Measurements from ENCODE around the gene PKD1L1.

Gene PKD1L1

GRCh38 chr7:47811632-47812380 lies 136.5 kb downstream of the PKD1L1 start:
- no peak overlapping the region for H3K4me3 ChIP-seq (ENCODE audit: low read depth, low read length)
- TF ChIP-seq, protein P1, sequence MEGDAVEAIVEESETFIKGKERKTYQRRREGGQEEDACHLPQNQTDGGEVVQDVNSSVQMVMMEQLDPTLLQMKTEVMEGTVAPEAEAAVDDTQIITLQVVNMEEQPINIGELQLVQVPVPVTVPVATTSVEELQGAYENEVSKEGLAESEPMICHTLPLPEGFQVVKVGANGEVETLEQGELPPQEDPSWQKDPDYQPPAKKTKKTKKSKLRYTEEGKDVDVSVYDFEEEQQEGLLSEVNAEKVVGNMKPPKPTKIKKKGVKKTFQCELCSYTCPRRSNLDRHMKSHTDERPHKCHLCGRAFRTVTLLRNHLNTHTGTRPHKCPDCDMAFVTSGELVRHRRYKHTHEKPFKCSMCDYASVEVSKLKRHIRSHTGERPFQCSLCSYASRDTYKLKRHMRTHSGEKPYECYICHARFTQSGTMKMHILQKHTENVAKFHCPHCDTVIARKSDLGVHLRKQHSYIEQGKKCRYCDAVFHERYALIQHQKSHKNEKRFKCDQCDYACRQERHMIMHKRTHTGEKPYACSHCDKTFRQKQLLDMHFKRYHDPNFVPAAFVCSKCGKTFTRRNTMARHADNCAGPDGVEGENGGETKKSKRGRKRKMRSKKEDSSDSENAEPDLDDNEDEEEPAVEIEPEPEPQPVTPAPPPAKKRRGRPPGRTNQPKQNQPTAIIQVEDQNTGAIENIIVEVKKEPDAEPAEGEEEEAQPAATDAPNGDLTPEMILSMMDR (IDR thresholded peaks at IDR 0.05; ENCODE audit: low read depth, low read length, missing control alignments), result no peak
- no peak for DNase-seq (ENCODE audit: low read depth)

DNA sequence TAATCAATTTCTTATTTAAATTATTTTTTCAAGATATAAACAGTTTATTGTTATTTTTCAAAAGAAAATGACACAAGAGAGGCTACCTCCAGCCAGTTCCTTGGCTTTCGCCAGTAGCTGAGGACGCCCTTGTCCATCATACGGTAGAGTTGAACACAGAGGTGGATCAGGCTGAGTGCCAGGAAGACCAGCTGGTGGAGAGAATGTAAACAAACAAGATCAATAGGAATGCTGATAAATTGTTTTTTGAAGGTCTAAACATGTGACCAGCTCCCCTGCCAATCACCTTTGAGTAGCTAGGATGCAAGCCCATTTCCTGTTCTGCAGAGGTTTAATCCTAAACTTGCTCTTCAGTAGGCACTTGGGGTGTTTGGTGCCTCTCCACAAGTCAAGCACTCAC lies 138.9 kb downstream of the PKD1L1 start:
- DNase-seq (ENCODE audit: low read depth), result no peak
- TF ChIP-seq, protein P1 (IDR thresholded peaks at IDR 0.05; ENCODE audit: low read depth, low read length, missing control alignments), result no peak
- H3K4me3 ChIP-seq (ENCODE audit: low read depth, low read length), result no peak overlapping the region

DNA sequence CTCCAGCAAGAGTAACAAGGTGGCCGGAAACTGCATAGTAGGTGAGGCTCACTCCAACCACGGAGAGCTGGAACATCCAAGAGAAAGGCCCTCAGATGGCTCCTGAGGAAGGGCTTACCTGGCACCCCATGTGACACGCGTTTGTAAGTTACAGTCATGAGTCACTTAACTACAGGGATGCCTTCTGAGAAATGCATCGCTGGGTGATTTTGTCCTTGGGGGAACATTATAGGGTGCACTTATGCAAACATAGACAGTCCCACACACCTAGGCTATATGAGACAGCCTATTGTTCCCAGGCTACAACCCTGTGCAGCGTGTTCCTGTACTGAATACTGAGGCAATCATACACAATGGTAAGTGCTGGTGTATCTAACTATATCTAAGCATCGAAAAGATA lies 139.9 kb downstream of the PKD1L1 start:
- TF ChIP-seq, protein P1 (IDR thresholded peaks at IDR 0.05; ENCODE audit: low read depth, low read length, missing control alignments), result no peak
- no peak overlapping the region for H3K4me3 ChIP-seq (ENCODE audit: low read depth, low read length)
- no peak for DNase-seq (ENCODE audit: low read depth)

DNA sequence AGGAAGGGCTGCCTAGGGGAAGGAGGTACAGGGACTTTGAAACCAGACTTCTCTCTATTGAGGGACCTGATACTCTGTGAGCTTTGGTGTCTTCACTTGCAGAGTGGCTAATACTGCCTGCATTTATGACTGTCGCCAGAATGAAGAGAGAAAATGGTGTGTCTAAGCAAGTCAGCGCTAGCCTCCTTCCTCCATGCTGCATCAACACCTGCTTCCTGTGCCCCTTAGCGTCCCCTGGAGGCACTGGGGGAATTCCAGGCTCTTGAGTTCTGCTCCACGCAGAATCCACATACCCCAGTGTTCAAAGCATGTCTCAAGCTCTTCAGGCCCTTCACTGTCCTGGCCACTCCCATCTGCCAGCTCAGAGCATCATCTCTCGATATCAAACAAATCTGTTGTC lies 140.5 kb downstream of the PKD1L1 start:
- TF ChIP-seq, protein P1 (IDR thresholded peaks at IDR 0.05; ENCODE audit: low read depth, low read length, missing control alignments), result peak; percentile 69
- no peak overlapping the region for H3K4me3 ChIP-seq (ENCODE audit: low read depth, low read length)
- DNase-seq (ENCODE audit: low read depth), result no peak

- no peak overlapping the region for H3K4me3 ChIP-seq (ENCODE audit: low read depth, low read length)
- DNase-seq (ENCODE audit: low read depth), result no peak
- TF ChIP-seq, protein P1 (IDR thresholded peaks at IDR 0.05; ENCODE audit: low read depth, low read length, missing control alignments), result no peak
These were observed 141.1 kb downstream of the PKD1L1 start for GRCh38 chr7:47807126-47807525.

- H3K4me3 ChIP-seq (ENCODE audit: low read depth, low read length), result no peak overlapping the region
- DNase-seq (ENCODE audit: low read depth), result no peak
- TF ChIP-seq, protein P1 (IDR thresholded peaks at IDR 0.05; ENCODE audit: low read depth, low read length, missing control alignments), result no peak
These were observed 141.6 kb downstream of the PKD1L1 start for GRCh38 chr7:47806701-47807103.
